HG03066 (cell line): ENCODE data around the gene GSDMA.
A peak's percentile ranks its signal among the peaks of the same experiment; 100 is the strongest.

Source experiments
- ATAC-seq: cut with Tn5 transposase; IDR thresholded peaks from one replicate; pipeline ENCODE4 v1.9.1; 2021; ENCODE audit warnings: low read depth; ENCODE audit not compliant: unreplicated experiment

Gene GSDMA, protein sequence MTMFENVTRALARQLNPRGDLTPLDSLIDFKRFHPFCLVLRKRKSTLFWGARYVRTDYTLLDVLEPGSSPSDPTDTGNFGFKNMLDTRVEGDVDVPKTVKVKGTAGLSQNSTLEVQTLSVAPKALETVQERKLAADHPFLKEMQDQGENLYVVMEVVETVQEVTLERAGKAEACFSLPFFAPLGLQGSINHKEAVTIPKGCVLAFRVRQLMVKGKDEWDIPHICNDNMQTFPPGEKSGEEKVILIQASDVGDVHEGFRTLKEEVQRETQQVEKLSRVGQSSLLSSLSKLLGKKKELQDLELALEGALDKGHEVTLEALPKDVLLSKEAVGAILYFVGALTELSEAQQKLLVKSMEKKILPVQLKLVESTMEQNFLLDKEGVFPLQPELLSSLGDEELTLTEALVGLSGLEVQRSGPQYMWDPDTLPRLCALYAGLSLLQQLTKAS

DNA sequence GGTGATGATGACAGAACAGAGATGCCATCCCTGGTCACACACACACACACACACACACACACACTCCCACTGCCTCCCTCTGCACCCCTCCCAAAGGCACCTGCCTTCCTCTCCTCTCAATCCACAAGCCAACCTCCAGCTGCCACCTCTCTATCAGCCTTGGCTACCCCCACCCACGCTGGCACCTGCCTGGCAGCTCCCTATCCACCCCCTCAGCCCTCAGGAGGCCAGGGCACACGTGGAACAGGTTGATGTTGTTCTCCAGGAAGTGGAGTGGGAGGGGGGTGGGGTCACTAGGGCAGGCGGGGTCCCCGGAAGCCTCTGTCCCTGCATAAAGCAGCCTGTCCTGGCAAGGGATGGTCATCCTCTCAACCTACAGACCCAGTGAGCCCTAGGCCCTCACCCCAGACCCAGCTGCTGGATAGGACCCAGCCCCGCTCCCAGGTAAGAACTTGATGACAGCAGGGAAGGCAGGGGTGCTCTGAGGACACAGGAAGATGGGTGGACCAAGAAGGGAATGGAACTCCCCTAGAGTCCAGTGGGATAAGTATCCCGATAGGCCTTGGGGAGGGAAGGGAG is at the start of gene GSDMA:
TSS of gene GSDMA (plus strand) at position 363 of the 579 bp plus-strand sequence. CDS start 2,684 bp downstream, outside the sequence.
- no peak for ATAC-seq

DNA sequence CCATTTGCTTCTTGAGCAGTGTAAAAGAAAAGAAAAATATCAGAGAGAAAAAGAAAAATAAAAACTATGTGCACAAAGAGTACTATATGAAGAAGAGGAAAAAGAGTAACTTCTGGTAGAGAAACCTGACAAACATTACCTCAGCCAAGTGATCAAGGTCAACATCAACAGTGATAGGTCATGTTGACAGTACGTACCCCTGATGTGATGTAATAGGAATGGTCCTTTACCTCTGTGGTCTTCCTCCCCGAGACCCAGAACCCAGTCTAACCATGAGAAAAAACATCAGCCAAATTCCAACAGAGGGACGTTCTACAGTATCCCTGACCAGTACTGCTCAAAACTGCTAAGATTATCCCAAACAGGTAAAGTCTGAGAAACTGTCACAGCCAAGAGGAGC is 48.8 kb upstream of the GSDMA start:
- no peak for ATAC-seq

DNA sequence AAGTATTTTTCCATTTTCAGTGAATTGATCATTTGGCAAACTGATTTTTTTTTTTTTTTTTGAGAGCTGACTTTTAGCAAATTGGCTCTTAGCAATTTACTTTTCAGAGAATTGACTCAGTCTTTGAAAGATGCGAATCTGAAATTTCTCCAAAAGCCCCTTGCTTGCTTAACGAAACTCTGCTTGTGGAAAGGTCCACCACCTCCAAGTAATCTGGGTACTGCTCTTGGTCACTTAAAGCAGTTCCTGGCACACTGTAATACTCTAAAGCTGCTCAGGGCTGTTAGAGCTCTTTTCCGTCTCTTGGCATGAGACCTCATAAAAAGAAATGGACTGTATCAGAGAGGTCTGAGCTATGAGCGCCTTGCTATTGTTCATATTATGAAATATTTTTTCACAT is 47.2 kb upstream of the GSDMA start:
- ATAC-seq: no peak

- ATAC-seq: no peak
Observed at GRCh38 chr17:39916918-39917317, 45.9 kb upstream of the GSDMA start.

- ATAC-seq: no peak
Observed at GRCh38 chr17:39919087-39919683, 43.6 kb upstream of the GSDMA start.

DNA sequence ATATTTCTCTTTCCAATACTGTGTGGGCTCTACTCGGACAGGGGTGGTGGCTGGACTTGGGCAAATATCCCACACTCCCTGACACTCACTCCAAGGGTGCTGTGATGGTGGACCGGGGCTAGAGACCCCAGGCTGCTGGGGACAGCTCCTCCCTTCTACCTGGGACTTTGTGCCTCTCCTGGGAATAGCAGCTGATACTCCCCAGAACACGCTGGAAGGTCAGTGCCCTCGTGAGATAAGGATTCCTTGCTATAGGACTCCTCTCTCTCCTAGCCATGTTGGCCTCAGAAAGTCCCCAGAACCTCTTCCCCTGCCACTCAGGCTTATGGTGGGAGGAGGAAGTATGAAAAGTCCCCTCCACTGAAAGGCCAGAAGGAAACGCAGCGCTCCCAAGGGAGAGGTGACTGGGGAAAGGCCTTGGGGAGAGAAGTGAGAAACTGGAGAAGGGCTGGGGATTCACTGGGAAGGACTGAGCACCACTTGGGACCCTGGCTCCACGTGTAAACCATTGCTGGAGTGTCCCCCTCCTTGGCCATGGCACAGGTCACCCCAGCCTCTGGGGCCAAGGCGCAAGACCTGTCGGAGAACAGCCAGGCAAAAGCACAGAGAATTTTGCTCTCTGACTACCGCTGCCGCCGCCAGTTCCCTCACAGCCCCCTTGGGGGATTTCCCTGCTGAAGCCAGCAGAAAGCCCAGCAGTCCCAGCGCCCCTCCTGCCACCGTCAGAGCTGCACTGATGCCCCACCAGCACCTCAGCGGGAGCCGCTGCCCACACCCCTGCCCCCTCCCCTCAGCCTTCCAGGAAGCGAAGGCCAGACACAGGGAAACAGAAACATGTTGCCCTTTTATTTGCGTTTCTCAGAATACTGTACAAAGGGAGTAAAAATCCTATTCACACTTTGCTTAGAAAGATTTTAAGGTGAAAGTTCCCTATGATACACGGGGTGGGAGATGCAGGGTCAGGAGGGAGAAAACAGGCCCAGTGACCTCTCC is 42.3 kb upstream of the GSDMA start:
- no peak for ATAC-seq

GRCh38 chr17:39921323-39921722 is 41.5 kb upstream of the GSDMA start:
- no peak for ATAC-seq

DNA sequence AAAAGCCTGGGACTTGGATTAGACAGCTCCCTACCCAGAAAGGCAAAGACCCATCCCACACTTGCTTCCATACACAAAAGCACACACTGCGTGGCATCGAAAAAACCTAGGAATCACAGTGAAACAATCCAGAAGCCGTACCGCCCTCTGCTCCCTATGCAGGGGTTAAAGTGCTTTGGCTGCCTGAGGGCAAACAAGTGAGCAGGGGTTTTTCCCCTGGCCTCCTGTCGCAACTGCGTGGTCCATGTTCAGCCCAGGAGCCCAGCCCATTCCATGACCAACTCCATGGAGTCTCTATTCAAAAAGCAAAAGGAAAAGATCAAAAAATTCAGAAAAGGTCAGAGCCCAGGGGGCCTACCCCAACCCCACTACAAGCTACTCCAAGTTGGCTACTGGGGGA is 40.8 kb upstream of the GSDMA start:
- no peak for ATAC-seq

- no peak for ATAC-seq
Observed at GRCh38 chr17:39923230-39923629, 39.6 kb upstream of the GSDMA start.

GRCh38 chr17:39923836-39924690 is 38.7 kb upstream of the GSDMA start:
- ATAC-seq: no peak

GRCh38 chr17:39924691-39925055 is 38.1 kb upstream of the GSDMA start:
- no peak for ATAC-seq

DNA sequence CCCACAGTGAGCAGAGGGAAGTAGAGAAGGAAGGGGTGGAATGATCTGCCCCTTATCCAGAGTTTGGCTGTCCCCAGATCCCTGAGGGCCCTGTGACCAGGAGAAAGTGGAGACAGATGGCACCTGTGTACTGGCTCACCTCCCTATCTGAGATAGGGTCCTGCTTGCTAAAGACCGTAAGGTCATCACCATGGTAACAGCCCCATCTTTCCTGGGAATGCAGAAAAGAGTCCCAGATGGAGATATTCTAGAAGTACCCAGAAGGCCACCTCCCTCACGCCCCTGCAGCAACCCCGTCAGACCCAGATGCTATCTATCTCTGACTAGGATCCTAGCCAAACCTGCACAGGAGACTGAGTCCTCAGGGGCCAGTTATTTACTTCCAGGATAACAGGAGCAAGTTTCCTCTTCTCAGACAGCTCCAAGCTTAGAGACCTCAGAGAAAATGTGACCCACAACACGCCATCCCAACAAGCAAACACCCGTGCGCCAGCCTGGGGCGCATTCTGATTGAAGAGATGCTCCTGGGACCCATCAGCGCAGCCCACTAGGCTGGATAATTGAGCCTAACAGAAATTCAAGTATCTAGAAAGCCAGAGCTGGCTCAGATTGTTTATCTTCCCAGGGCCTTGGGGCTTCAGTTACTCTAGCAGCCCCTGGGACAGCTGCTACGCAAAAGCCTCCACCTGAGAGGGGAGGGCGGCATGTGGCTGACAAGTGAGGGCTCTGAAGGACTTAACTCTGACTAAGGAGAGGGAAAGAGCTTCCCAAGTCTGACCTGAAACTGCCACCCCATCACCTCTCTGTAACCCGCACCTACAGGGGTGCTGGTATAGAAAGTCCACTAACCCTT is 37.3 kb upstream of the GSDMA start:
- no peak for ATAC-seq

- no peak for ATAC-seq
Observed at GRCh38 chr17:39926135-39926587, 36.6 kb upstream of the GSDMA start.

GRCh38 chr17:39926588-39927100 is 36.2 kb upstream of the GSDMA start:
- no peak for ATAC-seq

- peak; percentile 63 for ATAC-seq
Observed at GRCh38 chr17:39927101-39927928, 35.5 kb upstream of the GSDMA start, which contains the start of the genes LRRC3C and ORMDL3. TSS of gene LRRC3C (plus strand) at chr17:39927732. CDS start at chr17:39941524, 13,792 bp downstream. TSS of gene ORMDL3 (minus strand) at chr17:39927601. CDS start at chr17:39924203, 3,398 bp downstream.

GRCh38 chr17:39927929-39928857 is 34.6 kb upstream of the GSDMA start:
- peak; percentile 24 for ATAC-seq
